ENCODE measurements around the gene LAMC2. TPM values are rescaled to one million over a fixed set of nuclear protein-coding genes. Genes with fewer than 3 reads are reported as not detected.

The LAMC2 gene
- total and polyA plus RNA-seq, 10 of the 15 experiments (the other 5 are each of a cell fraction or from before 2014, with no cell fraction given): 0.27 to 1.5 (median 0.92) TPM

DNA sequence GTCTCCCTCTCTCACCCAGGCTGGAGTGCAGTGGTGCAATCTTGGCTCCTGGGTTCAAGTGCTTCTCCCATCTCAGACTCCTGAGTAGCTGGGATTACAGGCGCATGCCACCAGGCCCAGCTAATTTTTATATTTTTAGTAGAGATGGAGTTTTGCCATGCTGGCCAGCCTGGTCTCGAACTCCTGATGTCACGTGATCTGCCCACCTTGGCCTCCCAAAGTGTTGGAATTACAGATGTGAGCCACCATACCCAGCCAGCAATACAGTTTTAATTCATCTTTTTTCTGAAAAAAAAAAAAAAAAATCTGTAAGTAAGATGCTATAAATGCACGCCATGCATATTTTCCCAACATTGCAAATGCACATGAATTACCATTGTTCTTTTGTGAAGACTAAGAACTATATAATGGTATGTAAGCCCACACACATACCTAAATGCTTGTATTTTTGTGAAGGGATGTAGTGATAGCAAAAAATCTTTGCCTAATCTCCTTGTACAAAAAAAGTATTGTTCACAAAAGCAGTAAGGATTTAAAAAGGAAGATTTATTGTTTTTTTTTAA, 8.0 kb downstream of the LAMC2 start:
- CTCF ChIA-PET: interaction anchor here (2.6 kb wide), 1 partner anchor 9 kb away, joined by 10 read pairs; no protein-coding TSS in a partner anchor
- H3K79me2 ChIP-seq (ENCODE audit: control insufficient read depth, insufficient read depth, low read length): no peaks in the 10 kb centered on the region
- intact Hi-C loops (cut with micrococcal nuclease; ENCODE audit: unreplicated experiment): no loop called here
- TF ChIP-seq RELA (IDR thresholded peaks at IDR 0.05; ENCODE audit: borderline replicate concordance, partially characterized antibody): no peak
- TF ChIP-seq, protein P1, sequence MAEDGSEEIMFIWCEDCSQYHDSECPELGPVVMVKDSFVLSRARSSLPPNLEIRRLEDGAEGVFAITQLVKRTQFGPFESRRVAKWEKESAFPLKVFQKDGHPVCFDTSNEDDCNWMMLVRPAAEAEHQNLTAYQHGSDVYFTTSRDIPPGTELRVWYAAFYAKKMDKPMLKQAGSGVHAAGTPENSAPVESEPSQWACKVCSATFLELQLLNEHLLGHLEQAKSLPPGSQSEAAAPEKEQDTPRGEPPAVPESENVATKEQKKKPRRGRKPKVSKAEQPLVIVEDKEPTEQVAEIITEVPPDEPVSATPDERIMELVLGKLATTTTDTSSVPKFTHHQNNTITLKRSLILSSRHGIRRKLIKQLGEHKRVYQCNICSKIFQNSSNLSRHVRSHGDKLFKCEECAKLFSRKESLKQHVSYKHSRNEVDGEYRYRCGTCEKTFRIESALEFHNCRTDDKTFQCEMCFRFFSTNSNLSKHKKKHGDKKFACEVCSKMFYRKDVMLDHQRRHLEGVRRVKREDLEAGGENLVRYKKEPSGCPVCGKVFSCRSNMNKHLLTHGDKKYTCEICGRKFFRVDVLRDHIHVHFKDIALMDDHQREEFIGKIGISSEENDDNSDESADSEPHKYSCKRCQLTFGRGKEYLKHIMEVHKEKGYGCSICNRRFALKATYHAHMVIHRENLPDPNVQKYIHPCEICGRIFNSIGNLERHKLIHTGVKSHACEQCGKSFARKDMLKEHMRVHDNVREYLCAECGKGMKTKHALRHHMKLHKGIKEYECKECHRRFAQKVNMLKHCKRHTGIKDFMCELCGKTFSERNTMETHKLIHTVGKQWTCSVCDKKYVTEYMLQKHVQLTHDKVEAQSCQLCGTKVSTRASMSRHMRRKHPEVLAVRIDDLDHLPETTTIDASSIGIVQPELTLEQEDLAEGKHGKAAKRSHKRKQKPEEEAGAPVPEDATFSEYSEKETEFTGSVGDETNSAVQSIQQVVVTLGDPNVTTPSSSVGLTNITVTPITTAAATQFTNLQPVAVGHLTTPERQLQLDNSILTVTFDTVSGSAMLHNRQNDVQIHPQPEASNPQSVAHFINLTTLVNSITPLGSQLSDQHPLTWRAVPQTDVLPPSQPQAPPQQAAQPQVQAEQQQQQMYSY (CRISPR knock-in tag; IDR thresholded peaks at IDR 0.05): no peak
- no peak for TF ChIP-seq TCF12 (IDR thresholded peaks at IDR 0.05; ENCODE audit: low read depth, low read length)
- no peak for TF ChIP-seq STAT3 (IDR thresholded peaks at IDR 0.05; ENCODE audit: low read depth, low read length)
- TF ChIP-seq, protein P2, sequence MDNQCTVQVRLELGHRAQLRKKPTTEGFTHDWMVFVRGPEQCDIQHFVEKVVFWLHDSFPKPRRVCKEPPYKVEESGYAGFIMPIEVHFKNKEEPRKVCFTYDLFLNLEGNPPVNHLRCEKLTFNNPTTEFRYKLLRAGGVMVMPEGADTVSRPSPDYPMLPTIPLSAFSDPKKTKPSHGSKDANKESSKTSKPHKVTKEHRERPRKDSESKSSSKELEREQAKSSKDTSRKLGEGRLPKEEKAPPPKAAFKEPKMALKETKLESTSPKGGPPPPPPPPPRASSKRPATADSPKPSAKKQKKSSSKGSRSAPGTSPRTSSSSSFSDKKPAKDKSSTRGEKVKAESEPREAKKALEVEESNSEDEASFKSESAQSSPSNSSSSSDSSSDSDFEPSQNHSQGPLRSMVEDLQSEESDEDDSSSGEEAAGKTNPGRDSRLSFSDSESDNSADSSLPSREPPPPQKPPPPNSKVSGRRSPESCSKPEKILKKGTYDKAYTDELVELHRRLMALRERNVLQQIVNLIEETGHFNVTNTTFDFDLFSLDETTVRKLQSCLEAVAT (IDR thresholded peaks at IDR 0.05): no peak
- TF ChIP-seq, protein P3, sequence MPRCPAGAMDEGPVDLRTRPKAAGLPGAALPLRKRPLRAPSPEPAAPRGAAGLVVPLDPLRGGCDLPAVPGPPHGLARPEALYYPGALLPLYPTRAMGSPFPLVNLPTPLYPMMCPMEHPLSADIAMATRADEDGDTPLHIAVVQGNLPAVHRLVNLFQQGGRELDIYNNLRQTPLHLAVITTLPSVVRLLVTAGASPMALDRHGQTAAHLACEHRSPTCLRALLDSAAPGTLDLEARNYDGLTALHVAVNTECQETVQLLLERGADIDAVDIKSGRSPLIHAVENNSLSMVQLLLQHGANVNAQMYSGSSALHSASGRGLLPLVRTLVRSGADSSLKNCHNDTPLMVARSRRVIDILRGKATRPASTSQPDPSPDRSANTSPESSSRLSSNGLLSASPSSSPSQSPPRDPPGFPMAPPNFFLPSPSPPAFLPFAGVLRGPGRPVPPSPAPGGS (IDR thresholded peaks at IDR 0.05; ENCODE audit: borderline replicate concordance, insufficient read depth, low read depth, low read length, poor library complexity, severe bottlenecking): no peak
- TF ChIP-seq, protein P4, sequence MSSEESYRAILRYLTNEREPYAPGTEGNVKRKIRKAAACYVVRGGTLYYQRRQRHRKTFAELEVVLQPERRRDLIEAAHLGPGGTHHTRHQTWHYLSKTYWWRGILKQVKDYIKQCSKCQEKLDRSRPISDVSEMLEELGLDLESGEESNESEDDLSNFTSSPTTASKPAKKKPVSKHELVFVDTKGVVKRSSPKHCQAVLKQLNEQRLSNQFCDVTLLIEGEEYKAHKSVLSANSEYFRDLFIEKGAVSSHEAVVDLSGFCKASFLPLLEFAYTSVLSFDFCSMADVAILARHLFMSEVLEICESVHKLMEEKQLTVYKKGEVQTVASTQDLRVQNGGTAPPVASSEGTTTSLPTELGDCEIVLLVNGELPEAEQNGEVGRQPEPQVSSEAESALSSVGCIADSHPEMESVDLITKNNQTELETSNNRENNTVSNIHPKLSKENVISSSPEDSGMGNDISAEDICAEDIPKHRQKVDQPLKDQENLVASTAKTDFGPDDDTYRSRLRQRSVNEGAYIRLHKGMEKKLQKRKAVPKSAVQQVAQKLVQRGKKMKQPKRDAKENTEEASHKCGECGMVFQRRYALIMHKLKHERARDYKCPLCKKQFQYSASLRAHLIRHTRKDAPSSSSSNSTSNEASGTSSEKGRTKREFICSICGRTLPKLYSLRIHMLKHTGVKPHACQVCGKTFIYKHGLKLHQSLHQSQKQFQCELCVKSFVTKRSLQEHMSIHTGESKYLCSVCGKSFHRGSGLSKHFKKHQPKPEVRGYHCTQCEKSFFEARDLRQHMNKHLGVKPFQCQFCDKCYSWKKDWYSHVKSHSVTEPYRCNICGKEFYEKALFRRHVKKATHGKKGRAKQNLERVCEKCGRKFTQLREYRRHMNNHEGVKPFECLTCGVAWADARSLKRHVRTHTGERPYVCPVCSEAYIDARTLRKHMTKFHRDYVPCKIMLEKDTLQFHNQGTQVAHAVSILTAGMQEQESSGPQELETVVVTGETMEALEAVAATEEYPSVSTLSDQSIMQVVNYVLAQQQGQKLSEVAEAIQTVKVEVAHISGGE (CRISPR knock-in tag; IDR thresholded peaks at IDR 0.05): no peak
- no peak for TF ChIP-seq CHD2 (IDR thresholded peaks at IDR 0.05; ENCODE audit: borderline replicate concordance, low read depth, low read length)
- TF ChIP-seq MXI1 (IDR thresholded peaks at IDR 0.05; ENCODE audit: low read depth, low read length): no peak
- TF ChIP-seq ESRRA (IDR thresholded peaks at IDR 0.05; ENCODE audit: low read length): no peak
- TF ChIP-seq NBN (IDR thresholded peaks at IDR 0.05): no peak
- no peak for TF ChIP-seq SMAD1 (IDR thresholded peaks at IDR 0.05; ENCODE audit: low read depth, partially characterized antibody)
- TF ChIP-seq KLF5 (IDR thresholded peaks at IDR 0.05; ENCODE audit: partially characterized antibody): no peak

More for the DNA sequence above, 8.0 kb downstream of the LAMC2 start:
- DNase-seq (ENCODE audit: low read depth, low spot score): no peak
- BruUV-seq (replicated peaks): no TSS peak
- whole genome bisulfite sequencing (ENCODE audit: insufficient coverage, insufficient replicate concordance, low lambda C conversion rate, missing lambda C conversion rate): 41% methylated on average over 4 of the region's 4 CpGs
- H3K27me3 ChIP-seq (replicated peaks in 1 of 2; ENCODE audit: control insufficient read depth in 2 of 2, insufficient read depth in 2 of 2, low read length in 1 of 2): no peaks in the 10 kb centered on the region
- in situ Hi-C loops (cut with MboI): no loop called here
- ATAC-seq: no peak
- H3K9me3 ChIP-seq (replicated peaks; ENCODE audit: control insufficient read depth, insufficient read depth, low read length): no peaks in the 10 kb centered on the region
- H4K20me1 ChIP-seq (ENCODE audit: control insufficient read depth, insufficient read depth): no peaks in the 10 kb centered on the region
- H2AFZ ChIP-seq (ENCODE audit: control insufficient read depth, low read depth, low read length): no peak overlapping the region
- H3K27ac ChIP-seq (ENCODE audit: control insufficient read depth, insufficient read depth): no peak overlapping the region
- ChIA-PET POLR2A (interaction anchor here (1.0 to 1.9 kb wide), 3 partner anchors 10 to 123 kb away, joined by 3 to 6 read pairs (median 4); no protein-coding TSS in a partner anchor), SMC1A (ENCODE audit: uncharacterized antibody, unreplicated experiment) (interaction anchor here (1.2 to 2.1 kb wide), 4 partner anchors 9 to 76 kb away, joined by 3 to 10 read pairs (median 6); no protein-coding TSS in a partner anchor), RAD21 (ENCODE audit: unreplicated experiment) (interaction anchor here (1.0 to 2.4 kb wide), 5 partner anchors 9 to 34 kb away, joined by 3 to 7 read pairs (median 5); no protein-coding TSS in a partner anchor)
- no peaks in the 10 kb centered on the region for H3K36me3 ChIP-seq (ENCODE audit: control insufficient read depth in 2 of 2, insufficient read depth in 2 of 2, low read length in 1 of 2)
- H3K4me2 ChIP-seq (ENCODE audit: control insufficient read depth, insufficient read depth): no peak overlapping the region
- no peak for FAIRE-seq
- H3K9ac ChIP-seq (ENCODE audit: control insufficient read depth, insufficient read depth, low read length): no peak overlapping the region
- H3K4me1 ChIP-seq (ENCODE audit: control insufficient read depth, insufficient read depth, low read length): peaks cover 12% of the 10 kb centered on the region
- H3K4me3 ChIP-seq: no peak overlapping the region
